ENCODE measurements around the gene KIAA0513.

GRCh38 chr16:85082173-85083050, 54.8 kb downstream of the KIAA0513 start:
- TF ChIP-seq CTCF (IDR thresholded peaks at IDR 0.05; ENCODE audit: low read length) (no peak), EZH2 (IDR thresholded peaks at IDR 0.05; ENCODE audit: borderline replicate concordance, low read length) (no peak)

Data from OCI-LY1 (cell line).